ENCODE results near the gene ROR1. TPM values are rescaled to one million over a fixed set of nuclear protein-coding genes. Genes with fewer than 3 reads are reported as not detected.

ROR1 gene
- 1.3 and 1.5 TPM in 2 replicates for total RNA-seq

GRCh38 chr1:63773815-63774616, at the start of gene ROR1:
Gene ROR1, plus strand, starts transcription at chr1:63774017.

DNA sequence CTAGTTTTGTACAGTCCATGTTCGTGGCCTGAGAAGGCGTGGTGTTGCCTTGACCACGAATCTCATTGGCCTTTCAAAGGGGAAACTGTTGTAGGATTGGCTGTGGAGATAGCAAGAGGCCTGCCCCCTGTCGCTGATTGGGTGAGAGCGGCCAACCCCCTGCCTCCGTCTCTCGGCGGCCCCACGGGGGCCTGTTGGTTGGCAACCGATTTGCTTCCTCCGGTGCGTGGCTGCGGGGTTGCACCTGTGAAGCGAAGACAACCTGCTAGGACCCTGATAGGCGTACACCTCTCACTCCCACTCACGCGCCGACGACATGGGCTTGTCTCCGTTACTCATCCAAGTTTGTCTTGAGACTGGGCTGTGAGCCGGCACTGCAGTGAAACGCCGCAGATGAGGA, 429.6 kb downstream of the ROR1 start, which contains the start of gene UBE2U:
Gene UBE2U, plus strand, starts transcription at position 204 of the 400 bp plus-strand sequence. CDS start 428 bp downstream, outside the sequence.

Other genes with a start within 250 kb of the ROR1 start
- gene PGM1, start 180.6 kb upstream of the ROR1 start, total RNA-seq: 90.2 and 104 TPM in 2 replicates